Skeletal muscle cell (primary cell): ENCODE data around the gene MTF2.
A peak's percentile ranks its signal among the peaks of the same experiment; 100 is the strongest.

Source experiments
- DNase-seq: peaks from one replicate; pipeline ENCODE4 v3.0.0-alpha.2; 2010; ENCODE audit warnings: low read depth
- H3K4me3 ChIP-seq: 2 replicates; pipeline ENCODE4 v1.5.1; 2011; ENCODE audit warnings: low read depth, mild to moderate bottlenecking, control low read depth, low read length, moderate library complexity

The MTF2 gene

GRCh38 chr1:93080179-93080823 lies 1.2 kb downstream of the MTF2 start:
- H3K4me3 ChIP-seq, result peak overlapping the region; percentile 98
- DNase-seq, result peak; percentile 45

GRCh38 chr1:93081716-93082115 lies 2.6 kb downstream of the MTF2 start:
- peak; percentile 44 for DNase-seq
- no peak overlapping the region for H3K4me3 ChIP-seq

- no peak overlapping the region for H3K4me3 ChIP-seq
- DNase-seq, result no peak
Observed at GRCh38 chr1:93082313-93082712, 3.2 kb downstream of the MTF2 start.

- DNase-seq, result no peak
- H3K4me3 ChIP-seq, result no peak overlapping the region
Observed at GRCh38 chr1:93083979-93084378, 4.9 kb downstream of the MTF2 start.

GRCh38 chr1:93087532-93087931 lies 8.4 kb downstream of the MTF2 start:
- H3K4me3 ChIP-seq, result no peak overlapping the region
- DNase-seq, result no peak

GRCh38 chr1:93093332-93094006 lies 14.4 kb downstream of the MTF2 start:
- DNase-seq, result no peak

GRCh38 chr1:93095804-93096585 lies 16.9 kb downstream of the MTF2 start:
- no peak for DNase-seq

More at GRCh38 chr1:93093332-93094006, 14.4 kb downstream of the MTF2 start:
- H3K4me3 ChIP-seq, result no peak overlapping the region

GRCh38 chr1:93102142-93102541 lies 23.1 kb downstream of the MTF2 start:
- H3K4me3 ChIP-seq, result no peak overlapping the region
- DNase-seq, result no peak

More at GRCh38 chr1:93095804-93096585, 16.9 kb downstream of the MTF2 start:
- H3K4me3 ChIP-seq, result no peak overlapping the region

GRCh38 chr1:93106226-93106625 lies 27.1 kb downstream of the MTF2 start:
- H3K4me3 ChIP-seq, result no peak overlapping the region
- DNase-seq, result no peak

GRCh38 chr1:93107395-93107794 lies 28.3 kb downstream of the MTF2 start:
- DNase-seq, result no peak

GRCh38 chr1:93108335-93108734 lies 29.3 kb downstream of the MTF2 start:
- H3K4me3 ChIP-seq, result no peak overlapping the region
- no peak for DNase-seq

More at GRCh38 chr1:93107395-93107794, 28.3 kb downstream of the MTF2 start:
- no peak overlapping the region for H3K4me3 ChIP-seq

GRCh38 chr1:93109578-93109977 lies 30.5 kb downstream of the MTF2 start:
- H3K4me3 ChIP-seq, result no peak overlapping the region
- DNase-seq, result no peak

GRCh38 chr1:93111065-93111464 lies 32.0 kb downstream of the MTF2 start:
- H3K4me3 ChIP-seq, result no peak overlapping the region
- DNase-seq, result no peak

- no peak for DNase-seq
- H3K4me3 ChIP-seq, result no peak overlapping the region
Observed at GRCh38 chr1:93111561-93111960, 32.5 kb downstream of the MTF2 start.

GRCh38 chr1:93113127-93113526 lies 34.0 kb downstream of the MTF2 start:
- DNase-seq, result no peak
- H3K4me3 ChIP-seq, result no peak overlapping the region

- no peak overlapping the region for H3K4me3 ChIP-seq
- DNase-seq, result no peak
Observed at GRCh38 chr1:93114391-93114790, 35.3 kb downstream of the MTF2 start.

GRCh38 chr1:93120614-93121013 lies 41.5 kb downstream of the MTF2 start:
- DNase-seq, result no peak
- H3K4me3 ChIP-seq, result no peak overlapping the region

GRCh38 chr1:93123201-93123783 lies 44.2 kb downstream of the MTF2 start:
- DNase-seq, result no peak
- H3K4me3 ChIP-seq, result no peak overlapping the region

GRCh38 chr1:93124556-93125355 lies 45.7 kb downstream of the MTF2 start:
- DNase-seq, result no peak
- no peak overlapping the region for H3K4me3 ChIP-seq
